Neural crest cell (in vitro differentiated cells): ENCODE results near the gene OPHN1. TPM values are rescaled to one million over a fixed set of nuclear protein-coding genes. Genes with fewer than 3 reads are reported as not detected.

ENCODE experiments used
- DNase-seq: peaks from one replicate; pipeline ENCODE4 v3.0.0; 2021; ENCODE audit warnings: low read depth, mixed read lengths, low spot score
- H3K27ac Mint-ChIP-seq: one replicate; pipeline ENCODE4 v1.8.0; 2021; ENCODE audit warnings: mild to moderate bottlenecking, mixed read lengths; ENCODE audit not compliant: unreplicated experiment
- H3K27me3 Mint-ChIP-seq: 2 replicates; pipeline ENCODE4 v1.8.0; 2021; ENCODE audit warnings: low read depth, mild to moderate bottlenecking, mixed read lengths
- H3K36me3 Mint-ChIP-seq: 2 replicates; pipeline ENCODE4 v1.8.0; 2021; ENCODE audit warnings: low read depth, mild to moderate bottlenecking, mixed read lengths
- H3K4me1 Mint-ChIP-seq: 2 replicates; pipeline ENCODE4 v1.8.0; 2021; ENCODE audit warnings: mixed read lengths
- H3K4me3 Mint-ChIP-seq: one replicate; pipeline ENCODE4 v1.8.0; 2021; ENCODE audit warnings: mild to moderate bottlenecking, mixed read lengths
- H3K9me3 Mint-ChIP-seq: 2 replicates; pipeline ENCODE4 v1.8.0; 2021; ENCODE audit warnings: mixed read lengths
- CTCF ChIP-seq: fragments of 200-600 bp; sonication (generic); conservative IDR thresholded peaks from 2 replicates; pipeline ENCODE4 v1.5.0; 2021; ENCODE audit warnings: antibody characterized with exemption, mild to moderate bottlenecking
- total RNA-seq: library from RNA; stranded (reverse); gene quantifications from 2 replicates; pipeline ENCODE4 v1.2.1, GENCODE V29; 2021

OPHN1 gene
- total RNA-seq, 1 donor from 2014 or later: 9.4 TPM

- Mint-ChIP-seq H3K4me1 (no peaks in the 10 kb centered on the region), H3K4me3 (no peak overlapping the region), H3K9me3 (peaks cover 7% of the 10 kb centered on the region), H3K27ac (no peak overlapping the region), H3K27me3 (no peaks in the 10 kb centered on the region), H3K36me3 (no peaks in the 10 kb centered on the region)
- TF ChIP-seq CTCF: no peak
- DNase-seq: no peak
These were observed 68.0 kb downstream of the OPHN1 start for GRCh38 chrX:68365341-68365740.

GRCh38 chrX:68363984-68364383 lies 69.3 kb downstream of the OPHN1 start:
- peaks cover 2% of the 10 kb centered on the region for H3K9me3 Mint-ChIP-seq
- no peak overlapping the region for H3K27ac Mint-ChIP-seq
- no peaks in the 10 kb centered on the region for H3K4me1 Mint-ChIP-seq
- H3K27me3 Mint-ChIP-seq: no peaks in the 10 kb centered on the region
- no peak for DNase-seq
- TF ChIP-seq CTCF: no peak
- no peak overlapping the region for H3K4me3 Mint-ChIP-seq
- no peaks in the 10 kb centered on the region for H3K36me3 Mint-ChIP-seq

- no peak for TF ChIP-seq CTCF
- Mint-ChIP-seq H3K27ac (no peak overlapping the region), H3K4me1 (no peaks in the 10 kb centered on the region), H3K4me3 (no peak overlapping the region), H3K27me3 (no peaks in the 10 kb centered on the region), H3K36me3 (peaks cover 2% of the 10 kb centered on the region), H3K9me3 (no peaks in the 10 kb centered on the region)
- DNase-seq: no peak
These were observed 74.6 kb downstream of the OPHN1 start for GRCh38 chrX:68358679-68359078.

- no peak overlapping the region for H3K4me3 Mint-ChIP-seq
- DNase-seq: no peak
- no peaks in the 10 kb centered on the region for H3K4me1 Mint-ChIP-seq
- no peak for TF ChIP-seq CTCF
- H3K27me3 Mint-ChIP-seq: no peaks in the 10 kb centered on the region
- H3K36me3 Mint-ChIP-seq: peaks cover 6% of the 10 kb centered on the region
- H3K9me3 Mint-ChIP-seq: no peaks in the 10 kb centered on the region
- no peak overlapping the region for H3K27ac Mint-ChIP-seq
These were observed 77.7 kb downstream of the OPHN1 start for GRCh38 chrX:68355629-68355920.

GRCh38 chrX:68354879-68355628 lies 78.2 kb downstream of the OPHN1 start:
- Mint-ChIP-seq H3K4me3 (no peak overlapping the region), H3K27me3 (no peaks in the 10 kb centered on the region), H3K4me1 (no peaks in the 10 kb centered on the region), H3K27ac (no peak overlapping the region), H3K36me3 (peaks cover 6% of the 10 kb centered on the region), H3K9me3 (no peaks in the 10 kb centered on the region)
- no peak for DNase-seq
- no peak for TF ChIP-seq CTCF
